ENCODE results near the gene MOSMO.

MOSMO gene

DNA sequence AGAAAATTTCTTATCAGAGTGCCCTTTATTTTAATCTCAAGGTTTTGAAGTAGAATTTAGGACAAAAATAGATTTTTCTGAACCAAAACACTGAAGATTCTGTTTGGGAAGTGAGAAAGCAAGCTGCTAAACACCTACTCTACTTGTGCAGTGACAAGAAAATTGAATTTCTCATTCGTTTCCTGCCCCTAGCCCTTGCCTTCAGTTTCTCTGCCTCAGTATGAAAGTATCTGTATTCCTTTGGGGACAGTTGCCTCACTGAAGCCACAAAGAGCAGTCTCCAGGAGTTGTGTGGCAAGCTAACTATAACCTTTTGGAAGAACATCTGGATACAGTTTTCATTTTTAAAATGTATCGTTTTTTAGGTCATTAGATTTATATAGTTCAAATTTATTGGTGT is 19.7 kb downstream of the MOSMO start:
- Histone ChIP-seq H3K4me3 (ENCODE audit: low read depth in 1 of 2, low read length in 2 of 2) (no peak overlapping the region), H2AFZ (ENCODE audit: low read depth, low read length) (no peak overlapping the region), H3K27ac (ENCODE audit: low read length) (no peak overlapping the region), H3K9ac (ENCODE audit: low read depth, low read length) (no peak overlapping the region), H3K79me2 (ENCODE audit: insufficient read depth, low read length) (peaks cover 21% of the 10 kb centered on the region), H3K4me2 (ENCODE audit: insufficient read depth, low read length) (no peak overlapping the region), H3K36me3 (ENCODE audit: insufficient read depth, low read length) (no peaks in the 10 kb centered on the region), H3K9me3 (ENCODE audit: insufficient read depth, low read length, severe bottlenecking) (no peaks in the 10 kb centered on the region), H4K20me1 (ENCODE audit: insufficient read depth, low read length) (peaks cover 8% of the 10 kb centered on the region; the same call in 1 of the 2 replicates), H3K27me3 (ENCODE audit: insufficient read depth, low read length, poor library complexity) (no peaks in the 10 kb centered on the region), H3K4me1 (ENCODE audit: insufficient read depth, low read length) (no peaks in the 10 kb centered on the region)
- no peak for ATAC-seq (ENCODE audit: insufficient read depth, low read depth)
- no peak for DNase-seq
- TF ChIP-seq, protein P1, sequence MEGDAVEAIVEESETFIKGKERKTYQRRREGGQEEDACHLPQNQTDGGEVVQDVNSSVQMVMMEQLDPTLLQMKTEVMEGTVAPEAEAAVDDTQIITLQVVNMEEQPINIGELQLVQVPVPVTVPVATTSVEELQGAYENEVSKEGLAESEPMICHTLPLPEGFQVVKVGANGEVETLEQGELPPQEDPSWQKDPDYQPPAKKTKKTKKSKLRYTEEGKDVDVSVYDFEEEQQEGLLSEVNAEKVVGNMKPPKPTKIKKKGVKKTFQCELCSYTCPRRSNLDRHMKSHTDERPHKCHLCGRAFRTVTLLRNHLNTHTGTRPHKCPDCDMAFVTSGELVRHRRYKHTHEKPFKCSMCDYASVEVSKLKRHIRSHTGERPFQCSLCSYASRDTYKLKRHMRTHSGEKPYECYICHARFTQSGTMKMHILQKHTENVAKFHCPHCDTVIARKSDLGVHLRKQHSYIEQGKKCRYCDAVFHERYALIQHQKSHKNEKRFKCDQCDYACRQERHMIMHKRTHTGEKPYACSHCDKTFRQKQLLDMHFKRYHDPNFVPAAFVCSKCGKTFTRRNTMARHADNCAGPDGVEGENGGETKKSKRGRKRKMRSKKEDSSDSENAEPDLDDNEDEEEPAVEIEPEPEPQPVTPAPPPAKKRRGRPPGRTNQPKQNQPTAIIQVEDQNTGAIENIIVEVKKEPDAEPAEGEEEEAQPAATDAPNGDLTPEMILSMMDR (IDR thresholded peaks at IDR 0.05; ENCODE audit: borderline replicate concordance, extremely low read depth, low read length, poor library complexity, severe bottlenecking), result no peak
- no peak for TF ChIP-seq EZH2 (IDR thresholded peaks at IDR 0.05; ENCODE audit: borderline replicate concordance, low read depth, low read length, severe bottlenecking)

DNA sequence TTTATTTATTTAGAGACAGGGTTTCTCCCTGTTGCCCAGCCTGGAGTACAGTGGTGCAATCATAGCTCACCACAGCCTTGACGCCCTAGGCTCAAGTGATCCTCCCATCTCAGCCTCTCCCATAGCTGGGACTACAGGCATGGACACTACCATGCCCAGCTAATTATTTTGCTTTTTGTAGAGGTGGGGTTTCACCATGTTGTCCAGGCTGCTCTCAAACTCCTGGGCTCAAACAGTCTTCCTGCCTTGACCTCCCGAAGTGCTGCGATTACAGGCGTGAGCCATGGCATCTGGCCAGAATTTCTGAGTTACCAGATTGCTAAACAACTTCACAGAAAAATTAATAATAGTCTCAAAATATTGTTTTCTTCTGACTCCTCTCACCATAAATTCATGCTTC is 21.7 kb downstream of the MOSMO start:
- no peaks in the 10 kb centered on the region for H3K4me1 ChIP-seq (ENCODE audit: insufficient read depth, low read length)
- no peaks in the 10 kb centered on the region for H3K36me3 ChIP-seq (ENCODE audit: insufficient read depth, low read length)
- no peak overlapping the region for H3K4me2 ChIP-seq (ENCODE audit: insufficient read depth, low read length)
- peaks cover 7% of the 10 kb centered on the region; the same call in 1 of the 2 replicates for H4K20me1 ChIP-seq (ENCODE audit: insufficient read depth, low read length)
- peaks cover 23% of the 10 kb centered on the region for H3K79me2 ChIP-seq (ENCODE audit: insufficient read depth, low read length)
- no peak overlapping the region for H2AFZ ChIP-seq (ENCODE audit: low read depth, low read length)
- H3K9me3 ChIP-seq (ENCODE audit: insufficient read depth, low read length, severe bottlenecking), result no peaks in the 10 kb centered on the region
- no peak overlapping the region for H3K9ac ChIP-seq (ENCODE audit: low read depth, low read length)
- no peak overlapping the region for H3K27ac ChIP-seq (ENCODE audit: low read length)
- TF ChIP-seq EZH2 (IDR thresholded peaks at IDR 0.05; ENCODE audit: borderline replicate concordance, low read depth, low read length, severe bottlenecking), result no peak
- TF ChIP-seq, protein P1 (IDR thresholded peaks at IDR 0.05; ENCODE audit: borderline replicate concordance, extremely low read depth, low read length, poor library complexity, severe bottlenecking), result no peak
- ATAC-seq (ENCODE audit: insufficient read depth, low read depth) (no peak), DNase-seq (no peak)
- H3K4me3 ChIP-seq (ENCODE audit: low read depth in 1 of 2, low read length in 2 of 2), result no peak overlapping the region
- no peaks in the 10 kb centered on the region for H3K27me3 ChIP-seq (ENCODE audit: insufficient read depth, low read length, poor library complexity)

DNA sequence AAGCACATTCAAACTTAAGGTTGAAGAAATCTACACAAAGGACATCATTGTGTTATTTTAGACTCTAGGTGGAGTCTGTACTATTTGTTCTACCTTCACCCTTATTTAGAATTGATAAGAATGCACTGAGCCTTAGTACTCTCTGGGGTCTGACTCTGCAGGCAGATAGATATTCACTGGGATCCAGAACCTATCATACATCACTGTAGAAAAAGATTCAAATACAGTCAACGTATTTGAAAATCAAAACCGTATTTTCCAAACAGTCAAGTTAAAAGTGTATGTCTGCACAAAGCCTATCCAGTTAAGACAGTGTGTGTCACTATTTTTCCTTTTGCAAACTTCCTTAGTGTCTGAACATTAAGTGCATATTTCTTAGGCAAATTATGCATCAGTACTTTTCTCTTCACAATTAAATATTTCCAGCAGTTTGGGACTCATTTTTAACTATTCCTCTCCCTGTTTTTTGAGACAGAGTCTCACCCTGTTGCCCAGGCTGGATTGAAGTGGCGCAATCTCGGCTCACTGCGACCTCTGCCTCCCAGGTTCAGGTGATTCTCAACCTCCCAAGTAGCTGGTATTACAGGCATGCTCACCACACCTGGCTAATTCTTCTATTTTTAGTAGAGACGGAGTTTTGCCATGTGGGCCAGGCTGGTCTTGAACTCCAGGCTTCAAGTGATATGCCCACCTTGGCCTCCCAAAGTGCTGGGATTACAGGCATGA is 22.3 kb downstream of the MOSMO start:
- no peaks in the 10 kb centered on the region for H3K27me3 ChIP-seq (ENCODE audit: insufficient read depth, low read length, poor library complexity)
- no peak overlapping the region for H2AFZ ChIP-seq (ENCODE audit: low read depth, low read length)
- no peak overlapping the region for H3K27ac ChIP-seq (ENCODE audit: low read length)
- peaks cover 7% of the 10 kb centered on the region; the same call in 1 of the 2 replicates for H4K20me1 ChIP-seq (ENCODE audit: insufficient read depth, low read length)
- H3K36me3 ChIP-seq (ENCODE audit: insufficient read depth, low read length), result no peaks in the 10 kb centered on the region
- no peak for DNase-seq
- H3K9me3 ChIP-seq (ENCODE audit: insufficient read depth, low read length, severe bottlenecking), result no peaks in the 10 kb centered on the region
- no peak overlapping the region for H3K4me2 ChIP-seq (ENCODE audit: insufficient read depth, low read length)
- H3K4me3 ChIP-seq (ENCODE audit: low read depth in 1 of 2, low read length in 2 of 2), result no peak overlapping the region
- H3K9ac ChIP-seq (ENCODE audit: low read depth, low read length), result no peak overlapping the region
- no peak for TF ChIP-seq EZH2 (IDR thresholded peaks at IDR 0.05; ENCODE audit: borderline replicate concordance, low read depth, low read length, severe bottlenecking)
- TF ChIP-seq, protein P1 (IDR thresholded peaks at IDR 0.05; ENCODE audit: borderline replicate concordance, extremely low read depth, low read length, poor library complexity, severe bottlenecking), result no peak
- ATAC-seq (ENCODE audit: insufficient read depth, low read depth), result no peak
- H3K4me1 ChIP-seq (ENCODE audit: insufficient read depth, low read length), result no peaks in the 10 kb centered on the region
- peaks cover 22% of the 10 kb centered on the region for H3K79me2 ChIP-seq (ENCODE audit: insufficient read depth, low read length)

Data from DND-41 (cell line).